SK-N-SH (cell line): ENCODE results near the gene BORCS5. TPM values are rescaled to one million over a fixed set of nuclear protein-coding genes. Genes with fewer than 3 reads are reported as not detected.

ENCODE experiments used
- CTCF ChIA-PET: fragments of 300-600, 350-600 bp; formaldehyde crosslinking; extraction: SDS; loops from one replicate; lab custom pipeline; 2021; lab: Yijun Ruan, JAX
- POLR2A ChIA-PET: fragments of 350-600 bp; sonication (Branson Sonifier 250); formaldehyde crosslinking; extraction: SDS; loops from one replicate; lab custom pipeline; 2020; ENCODE audit warnings: antibody characterized with exemption, inconsistent platforms; lab: Yijun Ruan, JAX
- DNase-seq: peaks from one replicate; pipeline ENCODE4 v3.0.0; 2012
- H2AFZ ChIP-seq: fragments of 200-600 bp; sonication (generic); 2 replicates; pipeline ENCODE4 v1.8.1; 2016; ENCODE audit warnings: antibody characterized with exemption, mild to moderate bottlenecking, low read depth
- H3F3A ChIP-seq: fragments of 200-600 bp; sonication (generic); replicated peaks from 2 replicates; pipeline ENCODE3; 2016; ENCODE audit warnings: antibody characterized with exemption, mild to moderate bottlenecking; ENCODE audit not compliant: insufficient read depth
- H3K27ac ChIP-seq, 2 experiments: fragments of 200-500 bp in 1 of 2; fragments of 200-600 bp in 1 of 2; sonication (Bioruptor generic) in 1 of 2; sonication (generic), shearing (Covaris generic) in 1 of 2; 2 replicates each; pipeline versions ENCODE4 v1.5.1 to v1.6.1; 2014 to 2016; ENCODE audit warnings: low read depth in 2 of 2, inconsistent platforms in 1 of 2, low read length in 1 of 2, mild to moderate bottlenecking in 1 of 2, mixed read lengths in 1 of 2
- H3K27me3 ChIP-seq: fragments of 200-600 bp; sonication (generic), shearing (Covaris generic); 2 replicates; pipeline ENCODE4 v1.6.1; 2016; ENCODE audit warnings: mixed run types; ENCODE audit not compliant: insufficient read depth
- H3K36me3 ChIP-seq, 2 experiments: fragments of 200-500 bp in 1 of 2; fragments of 200-600 bp in 1 of 2; sonication (Bioruptor generic) in 1 of 2; sonication (generic) in 1 of 2; replicated peaks in 1 of 2; 2 replicates each; pipeline versions ENCODE3 to v1.5.1; 2014 to 2016; ENCODE audit warnings: low read length in 1 of 2, mild to moderate bottlenecking in 1 of 2; ENCODE audit not compliant: insufficient read depth in 2 of 2, control insufficient read depth in 1 of 2
- H3K4me1 ChIP-seq, 2 experiments: fragments of 200-500 bp in 1 of 2; fragments of 200-600 bp in 1 of 2; sonication (Bioruptor generic) in 1 of 2; sonication (generic), shearing (Covaris generic) in 1 of 2; 2 replicates each; pipeline versions ENCODE4 v1.5.1 to v1.6.1; 2014 to 2016; ENCODE audit warnings: low read depth in 1 of 2, low read length in 1 of 2, mixed run types in 1 of 2; ENCODE audit not compliant: insufficient read depth in 2 of 2, control insufficient read depth in 1 of 2
- H3K4me2 ChIP-seq: fragments of 200-600 bp; sonication (generic), shearing (Covaris generic); 2 replicates; pipeline ENCODE4 v1.6.1; 2017; ENCODE audit warnings: mixed run types
- H3K4me3 ChIP-seq, 2 experiments: fragments of 200-500 bp in 1 of 2; fragments of 200-600 bp in 1 of 2; sonication (Bioruptor generic) in 1 of 2; sonication (generic), shearing (Covaris generic) in 1 of 2; 2 replicates each; pipeline versions ENCODE4 v1.5.1 to v1.8.1; 2014 to 2016; ENCODE audit warnings: low read depth in 2 of 2, inconsistent platforms in 1 of 2, low read length in 1 of 2, mild to moderate bottlenecking in 1 of 2, mixed read lengths in 1 of 2, moderate library complexity in 1 of 2
- H3K79me2 ChIP-seq: fragments of 200-600 bp; sonication (generic); 2 replicates; pipeline ENCODE4 v1.8.1; 2017; ENCODE audit warnings: mild to moderate bottlenecking; ENCODE audit not compliant: insufficient read depth
- H3K9ac ChIP-seq: fragments of 200-600 bp; sonication (generic); 2 replicates; pipeline ENCODE4 v1.6.1; 2017; ENCODE audit warnings: mixed run types
- H3K9me2 ChIP-seq: fragments of 200-600 bp; sonication (generic); 2 replicates; pipeline ENCODE4 v1.6.1; 2017; ENCODE audit warnings: mixed run types
- H3K9me3 ChIP-seq: fragments of 200-600 bp; sonication (generic); 2 replicates; pipeline ENCODE4 v1.6.1; 2017; ENCODE audit warnings: mixed run types, mild to moderate bottlenecking, moderate library complexity
- H4K20me1 ChIP-seq: fragments of 200-600 bp; sonication (generic); 2 replicates; pipeline ENCODE4 v1.6.1; 2017; ENCODE audit warnings: mild to moderate bottlenecking, mixed run types; ENCODE audit not compliant: insufficient read depth
- MEF2A ChIP-seq: IDR thresholded peaks from 2 replicates; pipeline ENCODE4 v1.4.0; 2012; ENCODE audit warnings: low read depth, borderline replicate concordance
- NRF1 ChIP-seq: IDR thresholded peaks from 2 replicates; pipeline ENCODE4 v1.6.1; 2012; ENCODE audit warnings: low read depth, mild to moderate bottlenecking, low read length
- SIN3A ChIP-seq: IDR thresholded peaks from 2 replicates; pipeline ENCODE4 v1.6.1; 2012; ENCODE audit warnings: low read depth, mild to moderate bottlenecking, low read length, moderate library complexity, borderline replicate concordance
- TEAD4 ChIP-seq: IDR thresholded peaks from 2 replicates; pipeline ENCODE4 v1.4.0; 2012; ENCODE audit warnings: mild to moderate bottlenecking, borderline replicate concordance; ENCODE audit not compliant: insufficient read depth
- YY1 ChIP-seq: IDR thresholded peaks from 2 replicates; pipeline ENCODE4 v1.4.0; 2012; ENCODE audit warnings: low read depth, mild to moderate bottlenecking
- WGBS: methylation state at CpG from one replicate; pipeline ENCODE4 v1.1.6; 2017; ENCODE audit warnings: low lambda C conversion rate; 5-methylcytosine and 5-hydroxymethylcytosine counted together
- polyA plus RNA-seq, 3 experiments: library from polyadenylated mRNA; depleted of rRNA; stranded (reverse); fragments of >200 nt; gene quantifications; 2 replicates each; pipeline ENCODE4 v1.2.3, GENCODE V29; 2012
- TF ChIP-seq, protein P1 (sequence below): IDR thresholded peaks from 2 replicates; pipeline ENCODE4 v1.4.0; 2012; ENCODE audit warnings: low read depth, borderline replicate concordance
- TF ChIP-seq, protein P2 (sequence below): IDR thresholded peaks from 2 replicates; pipeline ENCODE4 v1.6.1; 2012; ENCODE audit warnings: mild to moderate bottlenecking, low read depth, low read length, moderate library complexity
- TF ChIP-seq, protein P3 (sequence below): IDR thresholded peaks from 2 replicates; pipeline ENCODE4 v1.4.0; 2012; ENCODE audit warnings: low read depth, borderline replicate concordance
- TF ChIP-seq, protein P4 (sequence below): fragments of 150-350 bp; IDR thresholded peaks from 2 replicates; pipeline ENCODE4 v1.6.1; 2017; ENCODE audit warnings: antibody characterized with exemption, low read length, low read depth, borderline replicate concordance

Gene BORCS5
- polyA plus RNA-seq, 1 of the 3 experiments (the other 2 are of a cell fraction) = 16.3 TPM

DNA sequence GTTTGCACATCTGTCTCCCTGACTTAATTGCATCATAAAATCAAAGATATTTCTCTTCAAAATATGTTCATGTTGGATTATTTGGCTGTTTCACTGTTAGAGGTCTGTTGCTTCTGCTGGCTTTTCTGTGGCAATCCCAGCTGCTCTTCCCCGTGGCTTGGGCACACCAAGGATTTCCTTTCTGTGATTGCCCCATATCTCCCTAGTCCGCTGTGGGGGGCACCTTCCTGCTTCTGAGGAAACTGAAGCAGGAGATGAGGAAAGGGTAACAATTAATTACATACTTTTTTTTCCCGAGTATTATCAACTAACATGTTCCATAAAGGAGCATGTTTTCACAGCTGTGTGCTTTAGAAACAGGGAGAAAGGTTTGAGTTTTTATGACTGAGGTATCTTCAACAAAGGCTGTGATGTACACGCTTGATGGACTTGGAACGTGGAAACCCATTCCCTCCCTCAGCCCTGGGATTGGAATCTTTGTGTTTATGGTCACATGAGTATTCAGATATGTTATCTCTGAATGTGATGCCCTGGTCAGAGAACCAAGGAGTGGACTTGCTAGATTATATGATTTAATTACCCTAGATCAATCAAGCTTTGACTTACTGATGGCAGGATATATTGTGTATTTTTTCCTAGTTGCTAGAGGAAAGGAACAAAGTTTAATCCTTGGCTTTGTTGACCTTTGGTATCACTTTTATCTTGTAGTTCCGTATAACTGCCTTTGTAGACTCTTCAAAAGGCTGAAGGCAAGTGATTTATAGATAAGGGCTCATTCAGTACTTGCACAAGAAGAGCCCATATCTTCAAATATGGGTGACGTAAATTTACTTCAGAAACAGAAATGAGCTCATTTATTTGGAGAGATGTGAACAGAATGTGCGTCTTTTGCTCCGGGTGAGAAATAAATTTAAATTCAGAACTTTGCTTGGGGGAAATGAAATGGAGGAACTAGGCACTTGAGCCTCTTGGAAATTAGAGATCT lies 46.7 kb downstream of the BORCS5 start:
- Histone ChIP-seq H3K9me3 (no peaks in the 10 kb centered on the region), H3K27ac (no peak overlapping the region), H3K79me2 (no peaks in the 10 kb centered on the region), H4K20me1 (no peaks in the 10 kb centered on the region), H3K4me2 (no peak overlapping the region), H2AFZ (no peak overlapping the region), H3K36me3 (peaks cover 0 to 3% of the 10 kb centered on the region in 2 experiments), H3F3A (peaks cover 4% of the 10 kb centered on the region), H3K9me2 (no peaks in the 10 kb centered on the region), H3K4me3 (no peak overlapping the region), H3K4me1 (peaks cover 5 to 8% of the 10 kb centered on the region in 2 experiments; a peak in 3 of 4 replicates), H3K27me3 (no peaks in the 10 kb centered on the region), H3K9ac (no peak overlapping the region)
- no peak for DNase-seq
- POLR2A ChIA-PET = interaction anchor here (0.6 kb wide), 1 partner anchor 477 kb away, joined by 3 read pairs; no protein-coding TSS in a partner anchor
- TF ChIP-seq, protein P1, sequence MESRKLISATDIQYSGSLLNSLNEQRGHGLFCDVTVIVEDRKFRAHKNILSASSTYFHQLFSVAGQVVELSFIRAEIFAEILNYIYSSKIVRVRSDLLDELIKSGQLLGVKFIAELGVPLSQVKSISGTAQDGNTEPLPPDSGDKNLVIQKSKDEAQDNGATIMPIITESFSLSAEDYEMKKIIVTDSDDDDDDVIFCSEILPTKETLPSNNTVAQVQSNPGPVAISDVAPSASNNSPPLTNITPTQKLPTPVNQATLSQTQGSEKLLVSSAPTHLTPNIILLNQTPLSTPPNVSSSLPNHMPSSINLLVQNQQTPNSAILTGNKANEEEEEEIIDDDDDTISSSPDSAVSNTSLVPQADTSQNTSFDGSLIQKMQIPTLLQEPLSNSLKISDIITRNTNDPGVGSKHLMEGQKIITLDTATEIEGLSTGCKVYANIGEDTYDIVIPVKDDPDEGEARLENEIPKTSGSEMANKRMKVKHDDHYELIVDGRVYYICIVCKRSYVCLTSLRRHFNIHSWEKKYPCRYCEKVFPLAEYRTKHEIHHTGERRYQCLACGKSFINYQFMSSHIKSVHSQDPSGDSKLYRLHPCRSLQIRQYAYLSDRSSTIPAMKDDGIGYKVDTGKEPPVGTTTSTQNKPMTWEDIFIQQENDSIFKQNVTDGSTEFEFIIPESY = no peak
- TF ChIP-seq, protein P2, sequence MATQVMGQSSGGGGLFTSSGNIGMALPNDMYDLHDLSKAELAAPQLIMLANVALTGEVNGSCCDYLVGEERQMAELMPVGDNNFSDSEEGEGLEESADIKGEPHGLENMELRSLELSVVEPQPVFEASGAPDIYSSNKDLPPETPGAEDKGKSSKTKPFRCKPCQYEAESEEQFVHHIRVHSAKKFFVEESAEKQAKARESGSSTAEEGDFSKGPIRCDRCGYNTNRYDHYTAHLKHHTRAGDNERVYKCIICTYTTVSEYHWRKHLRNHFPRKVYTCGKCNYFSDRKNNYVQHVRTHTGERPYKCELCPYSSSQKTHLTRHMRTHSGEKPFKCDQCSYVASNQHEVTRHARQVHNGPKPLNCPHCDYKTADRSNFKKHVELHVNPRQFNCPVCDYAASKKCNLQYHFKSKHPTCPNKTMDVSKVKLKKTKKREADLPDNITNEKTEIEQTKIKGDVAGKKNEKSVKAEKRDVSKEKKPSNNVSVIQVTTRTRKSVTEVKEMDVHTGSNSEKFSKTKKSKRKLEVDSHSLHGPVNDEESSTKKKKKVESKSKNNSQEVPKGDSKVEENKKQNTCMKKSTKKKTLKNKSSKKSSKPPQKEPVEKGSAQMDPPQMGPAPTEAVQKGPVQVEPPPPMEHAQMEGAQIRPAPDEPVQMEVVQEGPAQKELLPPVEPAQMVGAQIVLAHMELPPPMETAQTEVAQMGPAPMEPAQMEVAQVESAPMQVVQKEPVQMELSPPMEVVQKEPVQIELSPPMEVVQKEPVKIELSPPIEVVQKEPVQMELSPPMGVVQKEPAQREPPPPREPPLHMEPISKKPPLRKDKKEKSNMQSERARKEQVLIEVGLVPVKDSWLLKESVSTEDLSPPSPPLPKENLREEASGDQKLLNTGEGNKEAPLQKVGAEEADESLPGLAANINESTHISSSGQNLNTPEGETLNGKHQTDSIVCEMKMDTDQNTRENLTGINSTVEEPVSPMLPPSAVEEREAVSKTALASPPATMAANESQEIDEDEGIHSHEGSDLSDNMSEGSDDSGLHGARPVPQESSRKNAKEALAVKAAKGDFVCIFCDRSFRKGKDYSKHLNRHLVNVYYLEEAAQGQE = no peak
- TF ChIP-seq, protein P3, sequence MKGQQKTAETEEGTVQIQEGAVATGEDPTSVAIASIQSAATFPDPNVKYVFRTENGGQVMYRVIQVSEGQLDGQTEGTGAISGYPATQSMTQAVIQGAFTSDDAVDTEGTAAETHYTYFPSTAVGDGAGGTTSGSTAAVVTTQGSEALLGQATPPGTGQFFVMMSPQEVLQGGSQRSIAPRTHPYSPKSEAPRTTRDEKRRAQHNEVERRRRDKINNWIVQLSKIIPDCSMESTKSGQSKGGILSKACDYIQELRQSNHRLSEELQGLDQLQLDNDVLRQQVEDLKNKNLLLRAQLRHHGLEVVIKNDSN = no peak
- TF ChIP-seq TEAD4 (no peak), YY1 (no peak), SIN3A (no peak), NRF1 (no peak), MEF2A (no peak)
- TF ChIP-seq, protein P4, sequence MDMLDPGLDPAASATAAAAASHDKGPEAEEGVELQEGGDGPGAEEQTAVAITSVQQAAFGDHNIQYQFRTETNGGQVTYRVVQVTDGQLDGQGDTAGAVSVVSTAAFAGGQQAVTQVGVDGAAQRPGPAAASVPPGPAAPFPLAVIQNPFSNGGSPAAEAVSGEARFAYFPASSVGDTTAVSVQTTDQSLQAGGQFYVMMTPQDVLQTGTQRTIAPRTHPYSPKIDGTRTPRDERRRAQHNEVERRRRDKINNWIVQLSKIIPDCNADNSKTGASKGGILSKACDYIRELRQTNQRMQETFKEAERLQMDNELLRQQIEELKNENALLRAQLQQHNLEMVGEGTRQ = no peak
- WGBS = 77% methylated on average over 9 of the region's 9 CpGs
- CTCF ChIA-PET = interaction anchor here (0.6 to 1.6 kb wide), 3 partner anchors 16 to 334 kb away, joined by 3 to 4 read pairs (median 3); no protein-coding TSS in a partner anchor
